Frontal cortex (tissue), 4 donors: ENCODE results near the gene TNFAIP8. TPM values are rescaled to one million over a fixed set of nuclear protein-coding genes. Genes with fewer than 3 reads are reported as not detected.

Source experiments
- DNase-seq, 2 donors: peaks; one replicate each; pipeline ENCODE4 v3.0.0; 2012; ENCODE audit warnings: low spot score in 2 of 2
- FAIRE-seq: peaks from 2 replicates; lab custom pipeline; 2012; peaks lifted over from hg19 to GRCh38; lab: Jason Lieb, UNC
- total RNA-seq: library from RNA; depleted of rRNA; stranded (reverse); fragments of >200 nt; gene quantifications from one replicate; pipeline ENCODE4 v1.2.3, GENCODE V29; 2014
- donor health status: control.
- donor health status: control.
- donor health status: control.

TNFAIP8 gene
- total RNA-seq = 2.9 TPM

GRCh38 chr5:119355685-119356611 is at the start of gene TNFAIP8:
TSS of gene TNFAIP8 (plus strand) at chr5:119356019. CDS start at chr5:119356091, 72 bp downstream.
- FAIRE-seq (no peak), DNase-seq (peak; percentile 30 to 63)

GRCh38 chr5:119307170-119307569 is 48.6 kb upstream of the TNFAIP8 start:
- no peak for DNase-seq
- no peak for FAIRE-seq

GRCh38 chr5:119309326-119309725 is 46.5 kb upstream of the TNFAIP8 start:
- FAIRE-seq (no peak), DNase-seq (no peak)

GRCh38 chr5:119311688-119312087 is 44.1 kb upstream of the TNFAIP8 start:
- DNase-seq (no peak), FAIRE-seq (no peak)

- no peak for FAIRE-seq
- DNase-seq = no peak
Measured at GRCh38 chr5:119312403-119312802, 43.4 kb upstream of the TNFAIP8 start.

DNA sequence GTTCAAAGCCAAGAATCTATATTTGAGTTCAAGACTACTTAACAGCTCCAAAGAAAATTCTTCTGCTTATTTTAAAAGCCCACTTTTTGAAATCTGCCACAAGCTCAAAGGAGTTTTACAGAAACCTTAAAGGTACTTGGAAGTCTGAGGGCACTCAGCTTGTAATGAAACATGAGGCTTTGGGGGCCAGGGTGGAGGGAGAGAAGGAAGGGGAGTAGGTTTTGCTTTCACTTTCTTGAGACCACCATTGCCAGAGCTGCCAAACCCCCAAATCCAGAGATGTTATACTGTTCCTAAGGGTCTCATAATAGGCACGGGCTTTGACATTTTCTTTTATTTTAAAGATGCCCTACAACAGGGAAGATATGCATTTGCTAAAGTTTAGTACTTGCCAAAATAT is 42.6 kb upstream of the TNFAIP8 start:
- DNase-seq = no peak
- FAIRE-seq = no peak

GRCh38 chr5:119313658-119314605 is 41.9 kb upstream of the TNFAIP8 start:
- no peak for FAIRE-seq
- no peak for DNase-seq

DNA sequence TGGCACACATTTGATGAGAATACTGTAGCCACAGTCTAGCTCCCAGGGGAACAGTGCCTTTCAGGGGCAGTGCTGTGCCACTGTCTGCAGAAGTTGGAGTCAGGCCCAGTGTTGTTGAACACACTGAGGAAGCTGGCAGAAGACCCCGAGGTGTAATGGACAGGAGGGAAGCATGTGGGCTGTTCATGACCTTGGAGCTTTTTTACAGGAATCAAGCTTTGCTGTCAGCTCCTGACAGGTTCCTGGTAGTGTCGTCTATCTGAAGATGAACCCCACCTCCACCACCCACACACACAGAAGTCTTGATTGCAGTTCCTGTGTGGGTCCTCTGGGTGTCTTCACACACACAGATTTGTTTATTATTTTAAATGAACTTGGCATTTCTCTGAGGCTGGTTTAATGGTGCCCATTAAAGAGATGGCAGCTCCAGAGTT is 40.3 kb upstream of the TNFAIP8 start:
- no peak for DNase-seq
- FAIRE-seq = no peak

DNA sequence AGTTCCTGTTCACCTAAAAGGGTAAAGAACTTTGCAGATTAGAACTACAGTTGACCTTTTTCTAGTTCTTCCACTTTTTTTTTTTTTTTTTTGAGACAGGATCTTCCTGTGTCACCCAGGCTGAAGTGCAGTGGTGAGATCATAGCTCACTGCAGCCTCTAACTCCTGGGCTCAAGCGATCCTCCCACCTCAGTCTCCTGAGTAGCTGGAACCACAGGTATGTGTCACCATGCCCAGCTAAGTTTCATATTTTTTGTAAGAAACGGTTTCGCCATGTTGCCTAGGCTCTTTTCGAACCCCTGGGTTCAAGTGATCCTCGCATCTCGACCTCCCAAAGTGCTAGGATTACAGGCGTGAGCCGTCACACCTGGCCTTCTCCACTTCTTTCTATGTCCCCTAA is 39.7 kb upstream of the TNFAIP8 start:
- DNase-seq = no peak
- FAIRE-seq = no peak

GRCh38 chr5:119316906-119317305 is 38.9 kb upstream of the TNFAIP8 start:
- FAIRE-seq (no peak), DNase-seq (no peak)

DNA sequence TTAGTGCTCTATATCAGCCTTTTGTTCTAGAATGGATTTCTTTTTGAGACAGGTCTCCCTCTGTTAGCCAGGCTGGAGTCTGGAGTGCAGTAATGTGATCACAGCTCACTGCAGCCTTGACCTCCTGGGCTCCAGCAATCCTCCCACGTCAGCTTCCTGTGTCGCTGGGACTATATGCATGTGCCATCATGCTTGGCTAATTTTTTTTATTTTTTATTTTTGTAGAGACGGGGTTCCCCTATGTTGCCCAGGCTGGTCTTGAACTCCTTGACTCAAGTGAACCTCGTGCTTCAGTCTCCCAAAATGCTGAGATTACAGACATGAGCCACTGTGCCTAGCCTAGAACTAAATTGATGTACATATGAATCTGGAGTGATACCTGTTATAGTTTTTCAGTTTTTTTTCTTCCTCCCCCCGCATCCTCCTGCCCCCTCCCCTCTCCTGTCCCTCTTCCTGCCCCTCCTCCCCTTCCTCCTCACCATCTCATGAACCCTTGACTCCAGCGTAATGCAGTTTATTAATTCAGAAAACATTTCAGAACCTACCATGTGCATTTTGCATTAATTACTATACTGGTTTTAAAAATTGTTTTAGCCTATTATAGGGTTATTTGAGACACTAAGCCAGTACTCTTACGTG is 37.4 kb upstream of the TNFAIP8 start:
- FAIRE-seq = no peak

DNA sequence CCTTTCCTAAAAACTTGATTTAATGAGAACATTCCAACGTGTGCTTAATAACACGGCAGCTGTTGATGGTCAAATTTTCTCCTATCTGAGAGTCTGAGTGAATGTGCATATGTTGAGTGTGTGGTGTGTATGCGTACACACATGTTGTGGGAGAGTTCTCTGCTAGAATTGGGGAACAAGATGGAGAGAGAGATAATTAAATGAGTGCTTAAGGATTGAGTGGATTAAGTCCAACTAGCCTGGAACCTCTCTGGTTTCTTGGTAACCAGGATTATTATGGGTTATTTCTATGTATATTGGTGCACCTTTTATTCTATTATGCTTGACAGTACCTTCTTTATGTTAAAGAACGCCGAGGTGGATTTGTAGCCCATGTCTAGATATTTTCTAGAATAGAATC is 36.4 kb upstream of the TNFAIP8 start:
- DNase-seq (no peak), FAIRE-seq (no peak)

More for the DNA sequence above, 37.4 kb upstream of the TNFAIP8 start:
- DNase-seq = no peak

GRCh38 chr5:119319890-119320289 is 35.9 kb upstream of the TNFAIP8 start:
- DNase-seq = no peak
- FAIRE-seq = no peak

- FAIRE-seq = no peak
- DNase-seq = no peak
Measured at GRCh38 chr5:119321569-119322311, 34.1 kb upstream of the TNFAIP8 start.

- no peak for DNase-seq
- no peak for FAIRE-seq
Measured at GRCh38 chr5:119322312-119322947, 33.4 kb upstream of the TNFAIP8 start.

GRCh38 chr5:119322948-119323537 is 32.8 kb upstream of the TNFAIP8 start:
- FAIRE-seq (no peak), DNase-seq (no peak)

GRCh38 chr5:119323601-119324000 is 32.2 kb upstream of the TNFAIP8 start:
- FAIRE-seq (no peak), DNase-seq (no peak)

GRCh38 chr5:119324842-119325241 is 31.0 kb upstream of the TNFAIP8 start:
- DNase-seq (no peak), FAIRE-seq (no peak)

DNA sequence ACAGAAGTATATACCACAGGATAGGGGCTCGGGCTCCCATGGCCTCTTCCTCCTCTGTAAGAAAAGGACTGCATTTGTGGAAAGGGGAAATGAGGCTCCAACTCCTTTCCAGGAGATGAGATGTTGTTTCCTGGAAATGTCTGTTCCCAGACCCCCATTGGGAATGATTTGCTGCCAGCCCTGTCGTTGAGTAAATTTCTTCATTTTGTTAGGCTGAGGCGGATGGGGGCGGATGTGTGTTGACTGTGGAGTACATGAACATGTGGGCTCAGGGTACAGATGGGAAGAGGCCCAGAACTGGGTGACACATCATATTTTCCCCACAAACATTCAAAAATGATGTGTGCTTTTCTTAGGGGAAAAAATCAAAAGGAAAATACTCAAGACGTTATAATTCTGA is 28.8 kb upstream of the TNFAIP8 start:
- FAIRE-seq (no peak), DNase-seq (peak in 1 of 2 donors; percentile 15)
